HG02870 (cell line): Measurements from ENCODE around the gene MGLL.

Experiments used
- ATAC-seq: cut with Tn5 transposase; IDR thresholded peaks from one replicate; pipeline ENCODE4 v1.9.1; 2021; ENCODE audit warnings: mild to moderate bottlenecking, moderate library complexity; ENCODE audit not compliant: unreplicated experiment

MGLL gene

GRCh38 chr3:127761441-127761801 is 60.9 kb downstream of the MGLL start:
- ATAC-seq = no peak

DNA sequence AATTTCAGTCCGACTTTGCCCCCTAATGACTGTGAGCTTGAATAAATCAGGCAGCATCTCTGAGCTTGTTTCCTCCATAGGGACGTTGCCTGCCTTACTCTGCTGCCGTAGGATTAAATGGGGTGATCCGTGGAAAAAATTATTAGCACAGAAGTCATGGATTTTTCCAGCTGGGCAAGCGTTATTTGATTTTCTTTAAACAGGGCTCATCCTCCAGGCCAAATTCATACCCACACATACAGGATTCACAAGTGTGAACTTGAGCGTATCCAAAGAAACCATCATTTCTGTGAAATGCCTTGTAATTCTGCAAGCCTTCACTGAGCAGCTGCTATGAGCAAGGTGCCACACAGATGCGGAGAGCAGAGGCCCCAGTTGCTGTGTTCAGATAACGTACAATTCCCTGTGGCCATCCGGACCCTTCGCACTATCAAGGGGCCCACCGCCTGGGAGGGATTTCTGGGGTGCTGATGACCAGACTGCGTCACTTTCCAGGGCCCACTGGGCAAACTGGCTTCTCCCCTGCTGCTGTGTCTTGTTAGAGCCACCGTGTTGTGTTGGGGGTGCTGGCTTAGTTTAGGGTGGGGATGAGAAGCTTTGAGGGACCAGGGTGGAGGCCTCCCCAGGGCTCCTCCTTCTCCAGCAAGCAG is 61.4 kb downstream of the MGLL start:
- no peak for ATAC-seq

GRCh38 chr3:127760361-127760760 is 62.0 kb downstream of the MGLL start:
- no peak for ATAC-seq

GRCh38 chr3:127759826-127760225 is 62.5 kb downstream of the MGLL start:
- no peak for ATAC-seq

GRCh38 chr3:127758013-127758412 is 64.3 kb downstream of the MGLL start:
- ATAC-seq = no peak

DNA sequence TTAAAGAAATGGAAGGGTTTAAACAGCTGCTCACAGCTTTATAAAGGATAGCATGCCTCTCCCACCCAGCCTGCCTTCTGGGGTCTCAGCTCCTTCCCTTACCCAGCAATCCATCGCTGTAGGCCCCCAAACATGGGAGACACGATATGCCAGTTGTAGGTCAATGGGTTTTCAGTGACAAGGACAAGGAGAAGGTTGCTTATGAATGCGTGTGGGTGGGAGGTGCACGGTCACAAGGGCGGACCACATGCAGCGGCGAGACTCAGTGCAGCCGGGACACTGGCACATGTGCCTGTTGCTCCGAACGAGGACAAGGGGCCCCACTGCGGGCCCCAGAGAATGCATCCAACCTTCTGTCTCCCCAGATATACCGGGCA is 67.0 kb downstream of the MGLL start:
- ATAC-seq = no peak

GRCh38 chr3:127754411-127755304 is 67.7 kb downstream of the MGLL start:
- ATAC-seq = no peak

DNA sequence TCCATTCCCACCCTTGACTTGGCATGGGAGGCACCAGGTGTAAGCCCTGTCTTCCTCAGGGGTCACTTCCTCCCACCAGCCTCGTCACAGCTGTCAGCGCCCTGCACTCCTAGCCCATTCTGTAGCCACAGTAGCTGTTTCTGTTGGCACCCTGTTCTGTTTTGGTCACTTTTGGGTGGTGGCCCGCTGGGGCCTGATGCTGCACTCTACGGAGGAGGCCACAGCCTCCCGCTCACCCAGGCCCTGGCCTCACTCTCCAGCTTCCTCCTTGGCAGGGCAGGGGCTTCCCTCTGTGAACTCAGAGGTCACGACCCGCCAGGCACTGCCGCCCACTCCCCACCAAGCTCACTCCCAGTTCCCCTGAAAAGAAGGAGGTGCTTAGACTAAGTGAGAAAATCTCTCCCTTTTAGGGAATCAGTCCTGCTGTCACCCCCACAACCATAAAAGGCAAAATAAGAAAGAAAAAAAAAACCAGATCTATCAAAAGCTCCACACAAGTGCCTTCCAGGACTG is 68.4 kb downstream of the MGLL start:
- ATAC-seq = no peak

DNA sequence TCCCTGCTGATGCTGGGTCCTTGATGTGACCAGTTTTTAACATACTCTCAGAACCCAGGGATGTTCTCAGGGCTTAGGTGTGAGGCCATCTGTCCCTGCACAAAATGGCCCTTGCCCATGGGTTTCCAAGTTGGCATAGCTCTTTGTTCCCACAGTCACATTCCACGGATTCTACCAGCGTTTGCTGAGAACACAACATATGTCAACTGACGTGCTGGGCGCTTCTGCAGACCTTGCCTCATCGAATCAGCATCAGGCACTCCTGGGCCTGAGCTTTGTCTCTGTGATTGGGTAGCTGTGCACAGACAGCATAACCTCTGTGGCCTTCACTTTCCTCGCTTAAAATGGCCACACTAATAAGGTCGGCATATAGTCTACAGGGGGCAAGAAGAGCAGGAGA is 69.0 kb downstream of the MGLL start:
- no peak for ATAC-seq

DNA sequence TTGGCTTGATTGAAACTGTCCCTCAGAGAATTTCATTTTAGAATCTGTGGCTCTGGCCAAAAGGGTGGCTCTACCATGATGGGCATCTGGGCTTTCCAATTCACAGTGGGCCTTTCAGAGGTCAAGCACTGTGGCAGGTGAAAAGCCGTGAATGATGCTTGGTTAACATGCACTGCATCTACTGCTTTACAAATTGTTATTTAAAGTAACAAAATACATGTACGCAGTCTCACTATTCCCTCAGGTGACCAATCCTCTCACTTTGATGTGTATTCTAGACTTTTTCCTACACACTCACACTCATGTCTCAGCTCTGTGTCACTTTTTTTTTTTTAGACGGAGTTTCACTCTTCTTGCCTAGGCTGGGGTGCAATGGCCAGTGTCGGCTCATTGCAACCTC is 70.5 kb downstream of the MGLL start:
- ATAC-seq = no peak

DNA sequence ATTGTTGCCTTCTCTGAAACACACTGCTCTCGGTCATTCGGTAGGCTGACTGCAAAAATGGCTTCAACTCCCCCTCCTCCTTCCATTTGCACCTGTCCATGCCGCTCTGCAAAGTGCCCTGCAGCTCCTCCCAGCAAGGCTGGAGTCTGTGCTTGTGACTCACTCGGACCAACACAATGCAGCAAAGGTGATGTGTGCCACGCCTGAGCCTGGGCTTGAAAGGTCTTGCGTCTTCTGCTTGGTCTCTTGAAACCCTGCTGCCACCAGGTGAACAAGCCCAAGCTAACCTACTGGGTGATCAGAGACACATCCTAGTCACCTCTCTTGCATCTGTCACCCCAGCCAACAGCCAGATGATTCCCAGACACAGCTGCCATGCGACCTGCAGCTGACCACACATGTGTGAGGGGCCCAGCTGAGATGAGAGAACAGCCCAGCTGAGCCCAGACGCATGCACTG is 71.1 kb downstream of the MGLL start:
- ATAC-seq = no peak

GRCh38 chr3:127750226-127751031 is 71.9 kb downstream of the MGLL start:
- peak; percentile 26 for ATAC-seq

- no peak for ATAC-seq
These were observed 72.5 kb downstream of the MGLL start for GRCh38 chr3:127749787-127750225.

- no peak for ATAC-seq
These were observed 73.0 kb downstream of the MGLL start for GRCh38 chr3:127749361-127749760.

DNA sequence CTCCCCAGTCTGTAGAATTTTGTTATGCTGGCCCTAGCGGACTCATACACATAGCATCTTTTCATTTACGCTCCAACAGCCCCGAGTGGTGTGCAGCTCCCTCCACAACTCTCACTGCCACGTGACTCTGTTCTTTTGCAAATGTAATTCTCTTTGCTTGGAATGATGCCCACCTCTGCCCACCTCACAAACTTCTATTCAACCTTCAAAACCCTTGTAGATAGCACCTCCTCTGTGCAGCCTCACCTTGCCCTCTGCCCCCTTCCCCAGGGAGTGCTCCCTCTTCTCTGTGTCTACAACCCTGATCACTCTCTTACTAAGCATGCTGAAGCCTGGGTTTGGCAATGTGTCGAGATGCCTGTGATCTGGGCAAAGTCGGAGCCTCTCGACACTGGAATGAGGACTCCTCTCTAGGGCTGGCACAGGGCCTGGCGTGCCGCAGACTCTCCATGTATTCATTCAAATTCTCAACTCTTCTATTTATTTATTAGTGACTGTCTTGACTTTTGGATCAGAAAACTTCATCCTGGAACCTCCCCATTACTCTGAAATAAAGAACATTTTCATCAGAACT is 73.5 kb downstream of the MGLL start:
- no peak for ATAC-seq

DNA sequence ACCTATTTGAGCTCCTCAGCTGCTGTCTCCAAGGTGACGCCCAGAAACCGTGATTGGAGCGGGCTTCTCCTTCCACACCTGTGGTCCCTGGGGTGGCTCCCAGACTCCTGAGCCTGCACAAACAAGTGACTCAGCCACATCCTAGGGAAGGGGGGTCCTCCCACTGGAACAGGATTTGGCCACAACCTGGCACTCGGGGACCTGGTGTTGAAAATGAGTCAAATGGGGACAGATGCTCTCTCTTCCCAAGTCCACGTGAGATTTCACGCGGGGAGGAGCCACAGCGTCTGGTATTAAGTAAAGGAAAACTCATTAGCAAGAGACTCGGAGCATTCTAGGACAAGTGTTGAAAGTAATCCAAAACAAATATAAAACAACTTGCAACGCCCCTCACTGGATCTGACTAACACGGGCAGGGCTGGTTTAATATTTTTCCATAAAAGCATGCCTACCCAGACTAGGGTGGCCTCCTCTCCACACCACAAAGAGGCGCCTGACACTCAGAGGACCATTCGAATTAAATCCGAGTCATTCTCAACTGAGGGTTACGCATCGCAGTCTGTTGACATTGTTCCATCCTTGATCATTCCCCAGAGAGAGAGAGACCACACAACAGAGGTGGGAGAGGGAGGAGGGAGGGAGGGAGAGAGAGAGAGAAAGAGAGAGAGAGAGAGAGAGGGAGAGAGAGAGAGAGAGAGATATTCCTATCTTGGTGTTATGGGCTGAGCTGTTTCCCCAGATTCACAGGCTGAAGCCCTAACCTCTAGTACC is 74.4 kb downstream of the MGLL start:
- no peak for ATAC-seq

DNA sequence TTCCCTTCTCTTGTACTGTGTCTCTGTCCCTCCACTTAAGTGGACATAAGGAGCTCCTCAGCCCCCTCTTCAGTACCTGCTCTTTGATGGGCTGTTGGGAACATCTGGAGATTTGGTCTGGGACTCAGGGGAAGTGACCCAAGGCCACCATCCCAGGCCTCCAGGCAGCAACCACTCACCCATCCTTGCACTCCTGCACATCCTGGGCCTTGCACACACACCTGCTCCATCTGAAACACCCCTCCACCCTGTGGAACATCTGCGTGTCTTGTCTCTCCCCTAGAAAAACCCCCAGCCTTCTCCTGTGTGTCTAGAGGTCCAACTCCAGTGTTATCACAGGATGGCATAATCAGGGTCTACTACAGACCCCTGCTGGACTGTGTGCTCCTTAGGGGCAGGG is 75.2 kb downstream of the MGLL start:
- ATAC-seq = no peak

DNA sequence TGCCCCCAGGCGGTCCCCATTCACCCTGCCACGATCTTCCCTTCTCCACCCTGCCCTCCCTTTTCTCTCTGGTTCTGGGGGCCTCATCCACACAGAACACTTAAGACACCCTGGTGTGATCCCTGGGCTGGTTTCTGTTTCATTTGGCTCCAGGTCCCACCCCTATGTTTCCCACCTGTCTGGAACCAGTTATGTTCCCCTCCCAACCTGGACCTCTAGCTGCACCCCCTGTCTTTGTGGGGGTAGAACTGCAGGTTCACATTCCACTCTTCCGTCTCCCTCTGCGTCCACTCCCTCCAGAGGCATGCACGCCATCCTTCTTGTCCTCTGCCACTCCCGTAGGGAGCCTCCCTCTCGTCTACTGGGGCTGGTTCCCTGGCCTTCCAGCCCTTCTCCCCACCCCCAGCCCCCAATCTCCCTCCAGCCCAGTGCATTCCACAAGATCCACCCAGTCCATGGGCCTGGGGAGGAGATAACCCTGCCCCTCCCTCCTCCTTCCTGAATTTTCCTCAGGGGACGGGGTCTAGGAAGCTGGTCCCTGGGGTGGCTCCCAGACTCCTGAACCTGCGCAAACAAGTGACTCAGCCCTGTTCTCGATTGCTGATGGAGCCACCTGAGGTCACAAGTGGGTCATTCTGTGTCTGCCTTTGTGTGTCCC is 75.8 kb downstream of the MGLL start:
- ATAC-seq = no peak

GRCh38 chr3:127745656-127746399 is 76.5 kb downstream of the MGLL start:
- ATAC-seq = no peak
